Ascending aorta (tissue), 2 donors: ENCODE measurements around the gene RPL39L. TPM values are rescaled to one million over a fixed set of nuclear protein-coding genes. Genes with fewer than 3 reads are reported as not detected.

Experiments used
- DNase-seq, 2 donors: peaks; one replicate each; pipeline ENCODE4 v3.0.0-alpha.2; 2019; ENCODE audit warnings: low spot score in 2 of 2
- H3K27ac ChIP-seq, 2 donors: fragments of 200-600 bp; sonication (generic); one replicate each; pipeline ENCODE4 v1.5.1; 2016 to 2017; ENCODE audit warnings: mild to moderate bottlenecking in 1 of 2
- H3K27me3 ChIP-seq: fragments of 200-600 bp; sonication (generic); one replicate; pipeline ENCODE4 v1.5.1; 2017
- H3K36me3 ChIP-seq, 2 donors: fragments of 200-600 bp; sonication (generic); one replicate each; pipeline ENCODE4 v1.5.1; 2016
- H3K4me1 ChIP-seq, 2 donors: fragments of 200-600 bp; sonication (generic); one replicate each; pipeline ENCODE4 v1.5.1; 2016 to 2017; ENCODE audit warnings: mild to moderate bottlenecking in 1 of 2
- H3K4me3 ChIP-seq, 2 donors: fragments of 200-600 bp; sonication (generic); one replicate each; pipeline ENCODE4 v1.5.1; 2016 to 2017; ENCODE audit warnings: mild to moderate bottlenecking in 1 of 2
- H3K9me3 ChIP-seq, 2 donors: fragments of 200-600 bp; sonication (generic); one replicate each; pipeline ENCODE4 v1.5.1; 2016
- CTCF ChIP-seq, 3 experiments: fragments of 200-600 bp in 2 of 3; fragments of 450-650 bp in 1 of 3; sonication (generic) in 2 of 3; IDR thresholded peaks; one replicate each; pipeline ENCODE4 v1.5.1; 2016 to 2019; ENCODE audit warnings: antibody characterized with exemption in 3 of 3, mild to moderate bottlenecking in 1 of 3, moderate library complexity in 1 of 3
- intact Hi-C: fragments of 100-400 bp; cut with DNase I; formaldehyde crosslinking; loops from one replicate; pipeline ENCODE4 v1.15.1; 2023
- total RNA-seq: library from RNA; depleted of rRNA; stranded (reverse); fragments of >200 nt; gene quantifications from one replicate; pipeline ENCODE4 v1.1.0, GENCODE V29; 2016

The RPL39L gene
- total RNA-seq, 1 donor from 2014 or later, result 3.1 TPM

- Histone ChIP-seq H3K9me3 (no peaks in the 10 kb centered on the region), H3K36me3 (peaks cover 35 to 55% of the 10 kb centered on the region in 2 donors), H3K27ac (no peak overlapping the region), H3K4me1 (no peaks in the 10 kb centered on the region), H3K4me3 (no peak overlapping the region), H3K27me3 (no peaks in the 10 kb centered on the region)
- intact Hi-C loops, result no loop called here
- no peak for DNase-seq
- no peak for TF ChIP-seq CTCF (IDR thresholded peaks at IDR 0.05)
Measured at GRCh38 chr3:187077085-187077484, 62.2 kb downstream of the RPL39L start.

- H3K27me3 ChIP-seq, result no peaks in the 10 kb centered on the region
- H3K36me3 ChIP-seq, result peaks cover 35 to 55% of the 10 kb centered on the region in 2 donors
- no peak for DNase-seq
- no peaks in the 10 kb centered on the region for H3K9me3 ChIP-seq
- no peaks in the 10 kb centered on the region for H3K4me1 ChIP-seq
- no peak for TF ChIP-seq CTCF (IDR thresholded peaks at IDR 0.05)
- intact Hi-C loops, result no loop called here
- H3K4me3 ChIP-seq, result no peak overlapping the region
- no peak overlapping the region for H3K27ac ChIP-seq
Measured at GRCh38 chr3:187076297-187076696, 63.0 kb downstream of the RPL39L start.

- no peak for DNase-seq
- Histone ChIP-seq H3K9me3 (no peaks in the 10 kb centered on the region), H3K4me3 (no peak overlapping the region), H3K27ac (no peak overlapping the region), H3K27me3 (no peaks in the 10 kb centered on the region), H3K36me3 (peaks cover 36 to 58% of the 10 kb centered on the region in 2 donors), H3K4me1 (no peaks in the 10 kb centered on the region)
- TF ChIP-seq CTCF (IDR thresholded peaks at IDR 0.05), result no peak
- intact Hi-C loops, result no loop called here
Measured at GRCh38 chr3:187074846-187075245, 64.5 kb downstream of the RPL39L start.

GRCh38 chr3:187073581-187074098, 65.7 kb downstream of the RPL39L start:
- DNase-seq, result no peak
- peaks cover 29 to 64% of the 10 kb centered on the region in 2 donors for H3K36me3 ChIP-seq

GRCh38 chr3:187072511-187072910, 66.8 kb downstream of the RPL39L start:
- H3K4me3 ChIP-seq, result no peak overlapping the region
- no peak for TF ChIP-seq CTCF (IDR thresholded peaks at IDR 0.05)
- peaks cover 27 to 58% of the 10 kb centered on the region in 2 donors for H3K36me3 ChIP-seq
- no peaks in the 10 kb centered on the region for H3K27me3 ChIP-seq
- H3K9me3 ChIP-seq, result no peaks in the 10 kb centered on the region
- no peak for DNase-seq
- no peak overlapping the region for H3K27ac ChIP-seq
- H3K4me1 ChIP-seq, result no peaks in the 10 kb centered on the region
- intact Hi-C loops, result no loop called here

More at GRCh38 chr3:187073581-187074098, 65.7 kb downstream of the RPL39L start:
- Histone ChIP-seq H3K9me3 (no peaks in the 10 kb centered on the region), H3K4me3 (no peak overlapping the region), H3K4me1 (no peaks in the 10 kb centered on the region), H3K27ac (no peak overlapping the region), H3K27me3 (no peaks in the 10 kb centered on the region)
- no peak for TF ChIP-seq CTCF (IDR thresholded peaks at IDR 0.05)
- intact Hi-C loops, result no loop called here

GRCh38 chr3:187072102-187072501, 67.2 kb downstream of the RPL39L start:
- Histone ChIP-seq H3K36me3 (peaks cover 27 to 54% of the 10 kb centered on the region in 2 donors), H3K27ac (no peak overlapping the region), H3K27me3 (no peaks in the 10 kb centered on the region), H3K4me1 (no peaks in the 10 kb centered on the region), H3K4me3 (no peak overlapping the region), H3K9me3 (no peaks in the 10 kb centered on the region)
- no peak for TF ChIP-seq CTCF (IDR thresholded peaks at IDR 0.05)
- DNase-seq, result no peak
- intact Hi-C loops, result no loop called here
